ENCODE measurements around the gene HENMT1.

GRCh38 chr1:108657356-108658080 is 3.4 kb downstream of the HENMT1 start:
- no peak for TF ChIP-seq NFE2 (IDR thresholded peaks at IDR 0.05; ENCODE audit: low read depth)
- no peak for TF ChIP-seq FOSL1 (tag; conservative IDR thresholded peaks at IDR 0.05)
- no peak for TF ChIP-seq CTCF (IDR thresholded peaks at IDR 0.05 in 2 of 3, conservative IDR thresholded peaks at IDR 0.05 in 1 of 3; ENCODE audit: insufficient read depth in 2 of 3, low read depth in 1 of 3, low read length in 3 of 3)
- TF ChIP-seq FOXK2 (conservative IDR thresholded peaks at IDR 0.05 in 1 of 2, IDR thresholded peaks at IDR 0.05 in 1 of 2; ENCODE audit: low read depth in 2 of 2) = no peak
- no peak for TF ChIP-seq MYC (IDR thresholded peaks at IDR 0.05; ENCODE audit: low read depth, low read length)
- no peak for TF ChIP-seq MYC (CRISPR knock-in tag; IDR thresholded peaks at IDR 0.05; ENCODE audit: borderline replicate concordance, low read depth)
- TF ChIP-seq FOXM1 (IDR thresholded peaks at IDR 0.05; ENCODE audit: low read depth) = no peak
- no peak for TF ChIP-seq FOXM1 (CRISPR knock-in tag; IDR thresholded peaks at IDR 0.05; ENCODE audit: low read depth)
- no peak for TF ChIP-seq GTF2E2 (tag; IDR thresholded peaks at IDR 0.05)
- TF ChIP-seq MXI1 (IDR thresholded peaks at IDR 0.05; ENCODE audit: low read depth, low read length) = no peak
- TF ChIP-seq ZNF232 (CRISPR knock-in tag; IDR thresholded peaks at IDR 0.05) = no peak
- no peak for TF ChIP-seq E2F5 (CRISPR knock-in tag; IDR thresholded peaks at IDR 0.05)
- TF ChIP-seq PBX2 (CRISPR knock-in tag; IDR thresholded peaks at IDR 0.05; ENCODE audit: low read depth) = no peak
- TF ChIP-seq PBX2 (tag; conservative IDR thresholded peaks at IDR 0.05; ENCODE audit: low read depth) = no peak
- no peak for TF ChIP-seq DDX20 (tag; IDR thresholded peaks at IDR 0.05; ENCODE audit: low read depth)
- TF ChIP-seq ZNF785 (CRISPR knock-in tag; IDR thresholded peaks at IDR 0.05) = no peak
